Adrenal gland (tissue), 12 donors: Measurements from ENCODE around the gene UBQLN3. TPM values are rescaled to one million over a fixed set of nuclear protein-coding genes. Genes with fewer than 3 reads are reported as not detected.

ENCODE experiments used
- DNase-seq, 7 donors: peaks; one replicate each; pipeline ENCODE4 v3.0.0-alpha.2; 2019 to 2020
- H3K27ac ChIP-seq, 5 donors: fragments of 200-600 bp; sonication (generic) in 4 of 5; 1 replicate in 3 of 5; 2 replicates in 2 of 5; pipeline versions ENCODE4 v1.5.1 to v1.8.0; 2016 to 2020; ENCODE audit warnings: mild to moderate bottlenecking in 1 of 5
- H3K27me3 ChIP-seq: fragments of 200-600 bp; 2 replicates; pipeline ENCODE4 v1.8.0; 2021
- H3K36me3 ChIP-seq, 2 donors: fragments of 200-600 bp; replicated peaks in 1 of 2; 1 replicate in 1 of 2; 2 replicates in 1 of 2; pipeline versions ENCODE4 v1.5.1 to v1.8.0; 2018 to 2022
- H3K4me1 ChIP-seq, 2 donors: fragments of 200-600 bp; replicated peaks in 1 of 2; 1 replicate in 1 of 2; 2 replicates in 1 of 2; pipeline versions ENCODE4 v1.5.1 to v1.8.0; 2018 to 2021
- H3K4me3 ChIP-seq, 4 donors: fragments of 200-600 bp; sonication (generic) in 3 of 4; one replicate each; pipeline ENCODE4 v1.5.1; 2016 to 2018
- H3K9me3 ChIP-seq, 3 donors: fragments of 200-600 bp; sonication (generic) in 1 of 3; replicated peaks in 1 of 3; 1 replicate in 2 of 3; 2 replicates in 1 of 3; pipeline versions ENCODE4 v1.5.1 to v1.8.0; 2016 to 2021
- POLR2A ChIP-seq, 2 donors: fragments of 450-650 bp; IDR thresholded peaks; one replicate each; pipeline ENCODE4 v1.6.1; 2017; ENCODE audit warnings: antibody characterized with exemption in 2 of 2, mild to moderate bottlenecking in 2 of 2, moderate library complexity in 1 of 2
- WGBS, 4 donors: extraction: QIAGEN DNeasy Blood & Tissue Kit in 2 of 4; methylation state at CpG; one replicate each; pipeline versions ENCODE4 v1.1.5 to v1.1.7; 2013 to 2017; 5-methylcytosine and 5-hydroxymethylcytosine counted together
- intact Hi-C, 2 donors: fragments of 100-400 bp; cut with DNase I; formaldehyde crosslinking; loops; one replicate each; pipeline versions ENCODE4 v1.14.1 to v1.15.0; 2022 to 2023
- polyA plus RNA-seq, 3 donors: library from polyadenylated mRNA; stranded (reverse); fragments of 200-250 nt in 2 of 3; fragments of 350-450 nt in 1 of 3; fragmentation: Illumina TruSeq in 1 of 3; extraction: RNeasy Lipid Tissue Mini Kit (QIAGEN cat#74804) in 1 of 3; gene quantifications; one replicate each; pipeline ENCODE4 v1.2.3, GENCODE V29; 2013 to 2014
- total RNA-seq, 9 donors: library from RNA; depleted of rRNA in 4 of 9; stranded (reverse); fragments of >200 nt in 4 of 9; fragments of 120-200 nt in 1 of 9; fragmentation: NEBNext Ultra II Directional in 1 of 9; extraction: Animal tissue kit (Norgen Biotek cat#: 25700) in 1 of 9; gene quantifications; one replicate each; pipeline versions ENCODE4 v1.1.0 to v1.2.4, GENCODE V29; 2013 to 2023
- TF ChIP-seq, protein P1 (sequence below), 6 experiments: fragments of 450-650 bp in 4 of 6; fragments of 200-600 bp in 2 of 6; sonication (generic) in 1 of 6; IDR thresholded peaks; 1 replicate in 5 of 6; 2 replicates in 1 of 6; pipeline versions ENCODE4 v1.5.1 to v1.8.0; 2016 to 2021; ENCODE audit warnings: antibody characterized with exemption in 6 of 6, mild to moderate bottlenecking in 2 of 6, moderate library complexity in 1 of 6
- donor health status: healthy with polysubstance abuse.
- donor health status: Bipolar disorder and iron deficiency.
- donor health status: DM: yes; HTN: yes; CAD: no.
- donor health status: DM: no; HTN: no; CAD: no.
- donor health status: DM: no; HTN: no; CAD: no.
- donor health status: DM: yes; HTN: yes; CAD: no.

Gene UBQLN3
- total and polyA plus RNA-seq, 12 donors = 0.25 to 0.67 (median 0.48) TPM; not detected in 6

DNA sequence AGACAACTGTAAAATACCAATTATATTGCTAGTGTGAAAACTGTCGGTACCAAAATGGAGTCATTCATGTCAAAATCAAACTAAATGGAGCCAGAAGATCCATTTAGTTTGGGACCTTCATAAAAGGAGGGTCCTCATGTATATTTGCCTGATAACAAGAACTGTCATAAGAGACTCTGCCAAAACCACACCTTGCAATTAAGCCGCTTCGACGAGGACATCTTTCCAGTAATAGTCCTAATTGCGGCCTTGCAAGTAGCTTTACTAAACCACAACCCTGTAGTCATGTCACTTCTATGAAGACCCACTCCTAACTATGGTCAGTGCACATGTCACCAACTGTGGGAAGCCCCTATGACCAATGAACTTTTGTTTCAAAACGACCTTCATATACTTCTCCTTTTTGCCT is 9.4 kb downstream of the UBQLN3 start:
- Histone ChIP-seq H3K27ac (no peak overlapping the region), H3K4me3 (no peak overlapping the region), H3K36me3 (no peaks in the 10 kb centered on the region), H3K27me3 (no peaks in the 10 kb centered on the region), H3K9me3 (no peaks in the 10 kb centered on the region), H3K4me1 (no peaks in the 10 kb centered on the region)
- TF ChIP-seq, protein P1, sequence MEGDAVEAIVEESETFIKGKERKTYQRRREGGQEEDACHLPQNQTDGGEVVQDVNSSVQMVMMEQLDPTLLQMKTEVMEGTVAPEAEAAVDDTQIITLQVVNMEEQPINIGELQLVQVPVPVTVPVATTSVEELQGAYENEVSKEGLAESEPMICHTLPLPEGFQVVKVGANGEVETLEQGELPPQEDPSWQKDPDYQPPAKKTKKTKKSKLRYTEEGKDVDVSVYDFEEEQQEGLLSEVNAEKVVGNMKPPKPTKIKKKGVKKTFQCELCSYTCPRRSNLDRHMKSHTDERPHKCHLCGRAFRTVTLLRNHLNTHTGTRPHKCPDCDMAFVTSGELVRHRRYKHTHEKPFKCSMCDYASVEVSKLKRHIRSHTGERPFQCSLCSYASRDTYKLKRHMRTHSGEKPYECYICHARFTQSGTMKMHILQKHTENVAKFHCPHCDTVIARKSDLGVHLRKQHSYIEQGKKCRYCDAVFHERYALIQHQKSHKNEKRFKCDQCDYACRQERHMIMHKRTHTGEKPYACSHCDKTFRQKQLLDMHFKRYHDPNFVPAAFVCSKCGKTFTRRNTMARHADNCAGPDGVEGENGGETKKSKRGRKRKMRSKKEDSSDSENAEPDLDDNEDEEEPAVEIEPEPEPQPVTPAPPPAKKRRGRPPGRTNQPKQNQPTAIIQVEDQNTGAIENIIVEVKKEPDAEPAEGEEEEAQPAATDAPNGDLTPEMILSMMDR (IDR thresholded peaks at IDR 0.05) = no peak
- TF ChIP-seq POLR2A (IDR thresholded peaks at IDR 0.05) = no peak
- intact Hi-C loops = no loop called here
- no peak for DNase-seq
- 71 to 82% (median 76%) methylated on average over 5 to 6 of the region's 6 CpGs for WGBS, 4 donors

DNA sequence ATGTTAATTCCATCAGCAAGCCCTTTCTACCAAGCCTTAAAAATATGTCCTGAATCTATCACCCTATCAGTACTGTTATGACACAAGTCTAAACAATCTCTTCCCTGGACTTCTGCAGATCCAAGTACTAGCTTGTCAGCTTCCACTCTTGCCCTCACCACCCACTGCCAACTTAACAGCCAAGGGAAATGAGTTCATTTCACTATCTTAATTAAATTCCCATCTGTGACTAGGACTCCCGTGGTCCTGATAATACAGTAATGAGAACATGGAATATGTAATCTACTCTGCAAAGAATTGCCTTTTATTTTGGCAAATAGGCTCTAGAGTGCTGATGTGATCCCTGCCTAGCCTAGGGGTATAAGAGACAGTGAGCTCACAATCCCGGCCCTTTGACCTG is 10.1 kb downstream of the UBQLN3 start:
- 68 to 74% (median 70%) methylated on average over 2 of the region's 2 CpGs for WGBS, 4 donors
- Histone ChIP-seq H3K4me1 (no peaks in the 10 kb centered on the region), H3K27ac (no peak overlapping the region), H3K27me3 (no peaks in the 10 kb centered on the region), H3K36me3 (no peaks in the 10 kb centered on the region), H3K9me3 (no peaks in the 10 kb centered on the region), H3K4me3 (no peak overlapping the region)
- TF ChIP-seq, protein P1 (IDR thresholded peaks at IDR 0.05) = no peak
- TF ChIP-seq POLR2A (IDR thresholded peaks at IDR 0.05) = no peak
- intact Hi-C loops = no loop called here
- no peak for DNase-seq

DNA sequence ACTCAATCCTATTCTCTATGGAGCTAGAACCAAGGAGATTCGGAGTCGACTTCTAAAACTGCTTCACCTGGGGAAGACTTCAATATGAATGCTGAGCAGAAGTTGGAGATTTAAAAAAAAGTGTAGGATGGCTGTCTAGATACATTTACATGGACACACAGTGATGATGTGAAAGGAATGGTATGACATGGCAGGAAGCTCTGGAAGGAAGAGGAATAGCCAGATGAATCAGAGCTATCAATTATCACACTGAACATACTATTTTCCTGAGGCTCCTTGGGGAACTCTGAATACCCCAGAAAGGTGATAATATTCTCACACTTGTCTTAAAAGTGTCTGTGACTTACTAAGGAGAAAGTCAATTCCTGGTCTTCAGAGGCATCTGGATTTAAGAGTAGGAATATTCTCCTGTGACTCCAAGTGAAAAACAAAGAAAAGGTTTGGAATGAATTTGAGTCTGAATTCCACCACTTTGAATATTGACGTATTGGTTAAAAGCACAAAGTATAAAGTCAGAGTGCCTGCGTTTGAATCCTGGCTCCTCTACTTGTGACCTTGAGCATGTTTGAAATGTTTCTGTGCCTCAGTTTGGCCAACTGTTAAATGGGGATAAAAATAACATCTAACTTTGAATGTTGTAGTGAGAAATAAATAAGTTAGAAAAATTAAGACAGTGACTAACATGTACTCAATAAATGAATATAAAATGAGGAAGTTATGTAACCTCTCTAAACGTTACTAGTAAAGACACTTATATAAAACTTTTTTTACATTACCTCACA is 20.0 kb downstream of the UBQLN3 start:
- intact Hi-C loops = no loop called here
- DNase-seq = no peak
- H3K9me3 ChIP-seq = no peaks in the 10 kb centered on the region
- 46 to 52% (median 50%) methylated on average over 5 of the region's 5 CpGs for WGBS, 4 donors
- H3K4me3 ChIP-seq = no peak overlapping the region
- no peaks in the 10 kb centered on the region for H3K36me3 ChIP-seq
- no peaks in the 10 kb centered on the region for H3K27me3 ChIP-seq
- H3K27ac ChIP-seq = no peak overlapping the region
- TF ChIP-seq POLR2A (IDR thresholded peaks at IDR 0.05) = no peak
- TF ChIP-seq, protein P1 (IDR thresholded peaks at IDR 0.05) = no peak
- H3K4me1 ChIP-seq = no peaks in the 10 kb centered on the region

DNA sequence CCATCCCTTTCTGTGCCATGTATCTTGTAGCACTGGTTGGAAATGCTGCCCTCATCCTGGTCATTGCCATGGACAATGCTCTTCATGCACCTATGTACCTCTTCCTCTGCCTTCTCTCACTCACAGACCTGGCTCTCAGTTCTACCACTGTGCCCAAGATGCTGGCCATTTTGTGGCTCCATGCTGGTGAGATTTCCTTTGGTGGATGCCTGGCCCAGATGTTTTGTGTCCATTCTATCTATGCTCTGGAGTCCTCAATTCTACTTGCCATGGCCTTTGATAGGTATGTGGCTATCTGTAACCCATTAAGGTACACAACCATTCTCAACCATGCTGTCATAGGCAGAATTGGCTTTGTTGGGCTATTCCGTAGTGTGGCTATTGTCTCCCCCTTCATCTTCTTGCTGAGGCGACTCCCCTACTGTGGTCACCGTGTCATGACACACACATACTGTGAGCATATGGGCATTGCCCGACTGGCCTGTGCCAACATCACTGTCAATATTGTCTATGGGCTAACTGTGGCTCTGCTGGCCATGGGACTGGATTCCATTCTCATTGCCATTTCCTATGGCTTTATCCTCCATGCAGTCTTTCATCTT is 20.9 kb downstream of the UBQLN3 start:
- no peaks in the 10 kb centered on the region for H3K27me3 ChIP-seq
- no peak for DNase-seq
- TF ChIP-seq, protein P1 (IDR thresholded peaks at IDR 0.05) = no peak
- no peak for TF ChIP-seq POLR2A (IDR thresholded peaks at IDR 0.05)
- WGBS, 4 donors = 89 to 96% (median 92%) methylated on average over 4 of the region's 4 CpGs
- H3K9me3 ChIP-seq = no peaks in the 10 kb centered on the region
- intact Hi-C loops = no loop called here
- H3K27ac ChIP-seq = no peak overlapping the region
- H3K4me3 ChIP-seq = no peak overlapping the region
- no peaks in the 10 kb centered on the region for H3K4me1 ChIP-seq
- no peaks in the 10 kb centered on the region for H3K36me3 ChIP-seq
